DND-41 (cell line): Measurements from ENCODE around the gene PMIS2.

ENCODE experiments used
- CTCF ChIP-seq: IDR thresholded peaks from 2 replicates; pipeline ENCODE4 v1.5.1; 2012; ENCODE audit warnings: borderline replicate concordance, low read length, moderate library complexity, mild to moderate bottlenecking; ENCODE audit not compliant: poor library complexity, severe bottlenecking; ENCODE audit errors: extremely low read depth
- EZH2 ChIP-seq: IDR thresholded peaks from 3 replicates; pipeline ENCODE4 v1.6.1; 2012; ENCODE audit warnings: borderline replicate concordance, low read depth, mild to moderate bottlenecking, moderate library complexity, low read length, inconsistent platforms; ENCODE audit not compliant: severe bottlenecking

- no peak for TF ChIP-seq CTCF
- TF ChIP-seq EZH2: no peak
These were observed 34.0 kb downstream of the PMIS2 start for GRCh38 chr19:35620001-35620400.
